HS-27A (cell line): ENCODE measurements around the gene RADIL.

Experiments used
- DNase-seq: peaks from one replicate; pipeline ENCODE4 v3.0.0-alpha.2; 2012; ENCODE audit warnings: low read depth, missing footprints

The RADIL gene

GRCh38 chr7:4882169-4883032, 1.1 kb downstream of the RADIL start:
- DNase-seq, result no peak

DNA sequence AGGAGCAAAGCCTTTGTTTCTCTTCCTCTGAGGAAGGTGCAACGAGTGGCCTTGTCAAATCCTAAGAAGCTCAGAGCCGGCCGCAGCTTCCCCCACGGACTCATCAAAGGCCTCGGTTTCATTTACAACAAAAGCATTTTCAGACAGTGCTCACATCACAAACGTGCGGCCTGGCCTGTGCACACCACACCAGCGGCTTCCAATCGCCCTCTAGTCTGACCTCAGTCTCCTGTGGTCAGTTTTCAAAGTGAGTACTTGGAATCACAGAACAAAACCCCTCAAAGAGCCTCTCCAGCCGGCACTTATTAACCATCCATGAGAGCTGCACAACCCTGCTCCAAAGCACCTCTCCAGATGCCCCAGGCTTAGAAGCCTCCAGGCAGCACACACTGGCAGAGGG, 3.3 kb downstream of the RADIL start:
- no peak for DNase-seq

DNA sequence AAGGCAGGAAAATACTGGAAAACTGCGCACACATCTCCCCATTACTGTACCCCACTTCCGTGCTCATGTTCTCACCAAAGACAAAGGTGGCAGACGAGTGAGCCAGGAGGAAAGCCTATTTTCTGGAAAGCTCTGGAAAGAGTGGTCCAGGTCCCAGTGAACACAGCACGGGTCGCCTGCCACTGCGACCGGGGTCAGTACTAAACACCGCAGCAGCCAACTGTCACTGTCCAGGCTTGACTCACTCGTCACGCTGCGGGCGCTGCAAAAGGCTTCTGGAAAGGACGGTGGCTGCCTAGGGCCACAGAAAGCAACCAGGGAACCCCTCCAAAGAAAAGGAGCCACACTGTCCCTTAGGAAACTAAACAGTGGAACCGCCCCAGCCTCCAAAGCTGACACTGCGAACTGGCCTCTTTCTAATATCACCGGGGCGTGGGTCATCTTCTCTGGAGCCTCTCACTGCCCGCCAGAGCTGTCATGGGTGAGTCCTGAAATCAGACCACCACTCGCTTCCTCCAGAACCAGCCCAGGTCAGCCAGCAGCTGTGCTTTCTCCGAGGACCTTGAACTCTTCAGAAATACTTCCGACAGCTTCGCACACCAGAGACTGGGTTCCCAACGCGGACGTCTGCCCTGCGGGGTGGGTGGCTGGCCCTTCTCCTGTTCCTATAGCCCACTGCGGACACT, 4.0 kb downstream of the RADIL start:
- no peak for DNase-seq

DNA sequence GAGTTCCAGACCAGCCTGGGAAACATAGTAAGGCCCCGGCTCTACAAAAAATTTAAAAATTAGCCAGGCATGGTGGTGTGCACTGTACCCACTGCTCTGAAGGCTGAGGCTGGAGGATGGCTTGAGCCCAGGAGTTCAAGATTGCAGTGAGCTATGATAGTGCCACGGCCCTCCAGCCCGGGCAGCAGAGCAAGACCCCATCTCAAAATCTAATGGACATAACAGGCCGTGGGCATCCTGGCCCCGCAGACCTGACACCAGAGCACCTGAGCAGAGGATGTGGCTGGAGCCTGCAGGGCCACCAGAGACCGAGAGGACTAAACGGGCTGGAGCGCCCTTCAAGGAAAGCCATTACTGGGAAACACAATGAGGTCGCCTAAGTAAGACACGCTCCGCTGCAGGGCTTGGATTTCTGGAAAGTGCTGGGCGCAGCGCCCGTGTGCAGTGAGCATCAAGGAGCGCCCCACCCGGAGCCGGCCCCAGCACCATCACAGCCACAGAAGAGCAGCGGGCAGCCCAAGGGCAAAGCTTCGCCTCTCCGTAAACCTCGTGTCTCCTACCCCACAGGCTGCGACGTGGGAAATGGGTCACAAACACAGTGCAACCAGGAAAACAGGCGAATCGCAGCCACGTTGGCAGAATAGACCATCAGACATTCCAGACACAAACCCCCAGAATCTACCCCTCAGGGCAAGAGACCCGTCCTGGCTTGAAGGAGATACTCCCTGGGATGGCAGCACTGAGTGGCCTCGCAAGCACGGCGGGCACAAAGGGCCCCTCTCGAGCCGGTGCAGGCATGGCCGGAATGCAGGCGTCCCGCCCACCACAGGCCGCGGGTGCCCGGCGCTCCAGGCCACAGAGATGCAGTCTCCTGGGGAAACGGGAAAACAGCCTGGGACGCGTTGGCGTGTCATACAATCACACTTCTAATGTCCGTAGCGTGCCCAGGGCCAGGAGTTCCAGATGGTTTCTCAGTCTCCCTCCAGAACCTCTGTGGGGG, 4.9 kb downstream of the RADIL start:
- DNase-seq, result no peak

DNA sequence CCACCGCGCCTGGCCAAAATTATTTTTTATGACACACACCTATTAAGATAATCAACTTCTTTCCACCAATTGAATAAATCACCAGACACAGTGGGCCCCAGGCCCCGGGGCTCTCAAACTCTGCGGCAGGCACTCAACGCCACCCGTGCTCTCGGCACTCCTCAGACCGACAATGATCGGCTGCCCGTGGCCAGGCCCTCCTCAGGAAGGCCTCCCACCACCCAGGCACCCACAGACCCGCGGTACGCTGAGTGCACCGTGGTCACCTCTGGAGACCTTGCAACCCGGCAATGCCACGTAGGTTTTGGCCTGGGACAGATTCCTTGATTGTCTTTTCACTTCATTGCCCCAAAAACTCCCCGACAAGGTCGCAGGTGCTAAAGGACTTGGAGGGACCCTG, 6.9 kb downstream of the RADIL start:
- no peak for DNase-seq

GRCh38 chr7:4875391-4875790, 8.1 kb downstream of the RADIL start:
- no peak for DNase-seq

DNA sequence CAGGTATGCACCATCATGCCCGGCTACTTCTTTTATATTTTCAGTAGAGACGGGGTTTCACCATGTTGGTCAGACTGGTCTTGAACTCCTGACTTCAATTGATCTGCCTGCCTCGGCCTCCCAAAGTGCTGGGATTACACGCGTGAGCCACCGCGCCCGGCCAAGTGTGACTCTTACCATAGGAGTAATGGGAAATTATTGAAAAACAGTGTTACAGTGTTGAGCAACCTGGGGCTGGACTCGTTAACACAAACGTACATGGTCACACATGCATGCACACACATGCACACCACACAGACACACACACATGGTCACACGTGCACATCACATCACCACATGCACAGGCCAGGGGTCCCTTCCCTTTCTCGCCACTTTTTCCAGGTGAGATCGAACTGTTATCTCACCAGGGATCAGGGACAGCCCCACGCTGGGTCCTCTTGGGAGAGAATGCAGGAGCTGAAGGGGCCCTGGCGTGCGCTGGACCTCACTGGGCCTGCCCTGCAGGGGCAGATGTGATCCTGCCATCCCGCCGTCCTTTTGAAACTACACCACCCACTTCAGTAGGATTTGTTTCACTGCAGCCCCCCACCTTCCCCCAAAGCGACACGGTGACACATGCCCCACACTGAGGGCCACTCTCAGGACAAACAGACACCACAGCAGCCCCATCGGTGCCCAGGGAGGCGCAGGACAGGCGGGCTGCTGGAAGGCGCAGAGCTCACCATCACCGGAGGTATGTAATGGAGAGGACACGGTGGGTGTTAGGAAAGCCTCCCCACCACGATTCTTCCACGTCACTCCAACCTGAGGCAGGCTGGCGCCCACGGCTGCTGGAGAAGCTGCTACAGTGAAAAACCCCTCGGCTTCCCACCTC, 10.2 kb downstream of the RADIL start:
- no peak for DNase-seq

- DNase-seq, result no peak
Measured at GRCh38 chr7:4871930-4872675, 11.4 kb downstream of the RADIL start.

DNA sequence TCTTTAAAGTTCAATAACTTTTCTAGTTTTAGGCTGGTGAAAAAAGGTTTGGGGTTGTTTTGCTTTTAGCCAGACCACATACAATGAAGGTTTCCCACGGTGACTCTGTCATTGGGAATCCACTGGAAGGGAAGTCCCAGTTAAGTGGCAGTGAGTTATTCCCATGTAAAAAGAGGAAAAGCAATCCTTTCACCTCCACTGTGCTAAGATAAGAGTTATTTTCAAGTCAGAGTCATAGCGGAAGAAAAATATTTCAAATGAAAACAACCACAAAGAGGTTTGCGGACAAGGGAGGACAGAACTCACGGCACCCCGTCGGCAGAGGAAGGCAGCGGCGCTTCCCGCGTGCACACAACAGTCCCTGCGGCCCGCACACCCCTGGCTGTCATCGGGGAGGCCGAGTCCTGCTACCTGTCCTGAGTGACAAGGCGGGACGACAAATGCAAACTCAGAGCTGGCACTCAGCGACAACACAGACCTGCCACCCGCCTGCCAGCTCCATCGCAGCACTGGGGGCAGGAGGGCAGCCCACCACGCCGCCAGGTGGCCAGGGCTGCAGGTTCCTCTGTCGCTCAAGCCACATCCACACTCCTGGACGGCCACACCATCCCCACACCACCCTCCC, 12.3 kb downstream of the RADIL start:
- no peak for DNase-seq

GRCh38 chr7:4868493-4868892, 15.0 kb downstream of the RADIL start:
- DNase-seq, result no peak

GRCh38 chr7:4866528-4867496, 16.7 kb downstream of the RADIL start:
- no peak for DNase-seq

- DNase-seq, result no peak
Measured at GRCh38 chr7:4862156-4862555, 21.4 kb downstream of the RADIL start.

- DNase-seq, result no peak
Measured at GRCh38 chr7:4861673-4862072, 21.8 kb downstream of the RADIL start, which contains the start of gene PAPOLB. TSS of gene PAPOLB (minus strand) at chr7:4862030. CDS start at chr7:4861810, 220 bp downstream.

- DNase-seq, result no peak
Measured at GRCh38 chr7:4861227-4861626, 22.3 kb downstream of the RADIL start.

GRCh38 chr7:4857189-4857588, 26.3 kb downstream of the RADIL start:
- DNase-seq, result no peak

- no peak for DNase-seq
Measured at GRCh38 chr7:4856336-4857057, 27.0 kb downstream of the RADIL start.

- no peak for DNase-seq
Measured at GRCh38 chr7:4854916-4855315, 28.6 kb downstream of the RADIL start.
